IMR-90 (cell line): ENCODE results near the gene SPC25. TPM values are rescaled to one million over a fixed set of nuclear protein-coding genes. Genes with fewer than 3 reads are reported as not detected.

Experiments
- ATAC-seq: fragments of 200-7000 bp; cut with Tn5 transposase; 2 replicates; pipeline ENCODE4 v1.9.1; 2020; ENCODE audit warnings: low read depth, mild to moderate bottlenecking, moderate library complexity
- BruUV-seq: library from RNA; stranded (reverse); fragments of 400-500 nt; replicated peaks from 2 replicates; lab custom pipeline; 2021; lab: Mats Ljungman, UMichigan
- CTCF ChIA-PET: fragments of 300-600 bp; formaldehyde crosslinking; extraction: SDS; loops from one replicate; lab custom pipeline; 2021; ENCODE audit warnings: antibody characterized with exemption; lab: Yijun Ruan, JAX
- POLR2A ChIA-PET: fragments of 300-600 bp; sonication (Branson Sonifier 250); formaldehyde crosslinking; loops from one replicate; lab custom pipeline; 2022; ENCODE audit warnings: antibody characterized with exemption; ENCODE audit not compliant: unreplicated experiment; lab: Charles Lee
- DNase-seq: peaks from one replicate; pipeline ENCODE4 v3.0.0; 2013
- H2AFZ ChIP-seq: replicated peaks from 2 replicates; pipeline ENCODE3; 2013; ENCODE audit warnings: low read length, mild to moderate bottlenecking; ENCODE audit not compliant: poor library complexity
- H2AK5ac ChIP-seq: 2 replicates; pipeline ENCODE4 v1.6.1; 2013; ENCODE audit warnings: low read depth, low read length, inconsistent platforms
- H2AK9ac ChIP-seq: replicated peaks from 2 replicates; pipeline ENCODE3; 2013; ENCODE audit warnings: mild to moderate bottlenecking, low read depth, low read length, moderate library complexity; ENCODE audit not compliant: poor library complexity
- H2BK120ac ChIP-seq: 2 replicates; pipeline ENCODE4 v1.6.1; 2013; ENCODE audit warnings: low read depth, low read length, inconsistent platforms
- H2BK15ac ChIP-seq: 3 replicates; pipeline ENCODE4 v1.6.1; 2013; ENCODE audit warnings: low read depth, low read length, inconsistent platforms
- H2BK20ac ChIP-seq: 2 replicates; pipeline ENCODE4 v1.6.1; 2013; ENCODE audit warnings: low read depth, mild to moderate bottlenecking, inconsistent platforms, low read length, moderate library complexity
- H2BK5ac ChIP-seq: 2 replicates; pipeline ENCODE4 v1.6.1; 2013; ENCODE audit warnings: mild to moderate bottlenecking, low read depth, low read length, inconsistent platforms; ENCODE audit not compliant: poor library complexity, severe bottlenecking
- H3K14ac ChIP-seq: replicated peaks from 2 replicates; pipeline ENCODE4 v1.6.1; 2013; ENCODE audit warnings: low read depth, low read length, inconsistent platforms
- H3K18ac ChIP-seq: 2 replicates; pipeline ENCODE4 v1.6.1; 2013; ENCODE audit warnings: low read depth, low read length, control low read depth
- H3K23ac ChIP-seq: 2 replicates; pipeline ENCODE4 v1.6.1; 2013; ENCODE audit warnings: low read depth, low read length, inconsistent platforms
- H3K27ac ChIP-seq: 2 replicates; pipeline ENCODE4 v1.5.1; 2013; ENCODE audit warnings: mild to moderate bottlenecking, control low read depth, low read length; ENCODE audit not compliant: insufficient read depth
- H3K27me3 ChIP-seq: 2 replicates; pipeline ENCODE4 v1.6.1; 2013; ENCODE audit warnings: low read length; ENCODE audit not compliant: control insufficient read depth, insufficient read depth
- H3K36me3 ChIP-seq: 2 replicates; pipeline ENCODE4 v1.6.1; 2013; ENCODE audit warnings: low read length, mixed read lengths; ENCODE audit not compliant: control insufficient read depth, insufficient read depth
- H3K4ac ChIP-seq: 2 replicates; pipeline ENCODE4 v1.6.1; 2013; ENCODE audit warnings: low read depth, low read length, inconsistent platforms
- H3K4me1 ChIP-seq: 2 replicates; pipeline ENCODE4 v1.6.1; 2013; ENCODE audit warnings: low read length, mixed read lengths; ENCODE audit not compliant: control insufficient read depth, insufficient read depth
- H3K4me2 ChIP-seq: 2 replicates; pipeline ENCODE4 v1.6.1; 2013; ENCODE audit warnings: low read depth, mild to moderate bottlenecking, control low read depth, low read length, moderate library complexity
- H3K4me3 ChIP-seq: 2 replicates; pipeline ENCODE4 v1.5.1; 2013; ENCODE audit warnings: low read depth, mild to moderate bottlenecking, control low read depth, low read length, moderate library complexity; ENCODE audit not compliant: insufficient read depth
- H3K56ac ChIP-seq: 2 replicates; pipeline ENCODE4 v1.6.1; 2013; ENCODE audit warnings: low read length, inconsistent platforms; ENCODE audit not compliant: insufficient read depth; ENCODE audit errors: extremely low read depth
- H3K79me1 ChIP-seq, 2 experiments: 2 replicates each; pipeline ENCODE4 v1.6.1; 2013; ENCODE audit warnings: low read length in 2 of 2, inconsistent platforms in 1 of 2, low read depth in 1 of 2
- H3K9ac ChIP-seq: 2 replicates; pipeline ENCODE4 v1.6.1; 2013; ENCODE audit warnings: low read depth, low read length, control low read depth
- H3K9me1 ChIP-seq: 2 replicates; pipeline ENCODE4 v1.6.1; 2013; ENCODE audit warnings: low read length, inconsistent platforms; ENCODE audit not compliant: insufficient read depth
- H3K9me3 ChIP-seq: 2 replicates; pipeline ENCODE4 v1.6.1; 2013; ENCODE audit warnings: low read length; ENCODE audit not compliant: control insufficient read depth, insufficient read depth
- H4K20me1 ChIP-seq: 2 replicates; pipeline ENCODE4 v1.6.1; 2013; ENCODE audit warnings: low read length, inconsistent platforms; ENCODE audit not compliant: insufficient read depth
- H4K5ac ChIP-seq: 2 replicates; pipeline ENCODE4 v1.6.1; 2013; ENCODE audit warnings: mild to moderate bottlenecking, low read depth, low read length, control low read depth
- H4K8ac ChIP-seq, 2 experiments: 2 replicates each; pipeline ENCODE4 v1.6.1; 2013; ENCODE audit warnings: low read depth in 2 of 2, low read length in 2 of 2, control low read depth in 1 of 2, inconsistent platforms in 1 of 2
- H4K91ac ChIP-seq: 2 replicates; pipeline ENCODE4 v1.6.1; 2013; ENCODE audit warnings: low read depth, low read length, inconsistent platforms; ENCODE audit not compliant: insufficient read depth
- BHLHE40 ChIP-seq: fragments of 150-350 bp; IDR thresholded peaks from 2 replicates; pipeline ENCODE4 v1.6.1; 2016; ENCODE audit warnings: mild to moderate bottlenecking, low read depth, low read length
- CEBPB ChIP-seq: IDR thresholded peaks from 2 replicates; pipeline ENCODE4 v1.6.1; 2012; ENCODE audit warnings: low read depth, low read length, improper control_type of control experiment
- CTCF ChIP-seq: conservative IDR thresholded peaks from 2 replicates; pipeline ENCODE4 v1.5.1; 2012; ENCODE audit warnings: mild to moderate bottlenecking, low read depth, low read length, improper control_type of control experiment
- MAFK ChIP-seq: IDR thresholded peaks from 2 replicates; pipeline ENCODE4 v1.6.1; 2012; ENCODE audit warnings: low read depth, low read length, improper control_type of control experiment
- MAZ ChIP-seq: IDR thresholded peaks from 2 replicates; pipeline ENCODE4 v1.6.1; 2012; ENCODE audit warnings: low read depth, mild to moderate bottlenecking, low read length, improper control_type of control experiment, moderate library complexity, borderline replicate concordance
- POLR2A ChIP-seq: IDR thresholded peaks from 2 replicates; pipeline ENCODE4 v1.6.1; 2012; ENCODE audit warnings: mild to moderate bottlenecking, low read depth, low read length
- RAD21 ChIP-seq: IDR thresholded peaks from 2 replicates; pipeline ENCODE4 v1.6.1; 2012; ENCODE audit warnings: low read length, improper control_type of control experiment
- RCOR1 ChIP-seq: IDR thresholded peaks from 2 replicates; pipeline ENCODE4 v1.6.1; 2012; ENCODE audit warnings: mild to moderate bottlenecking, low read length, improper control_type of control experiment; ENCODE audit not compliant: insufficient replicate concordance
- SMC3 ChIP-seq: fragments of 150-350 bp; IDR thresholded peaks from 2 replicates; pipeline ENCODE4 v1.6.1; 2016; ENCODE audit warnings: low read depth, mild to moderate bottlenecking, antibody characterized with exemption, low read length, moderate library complexity
- WGBS, 2 experiments: methylation state at CpG; one replicate each; pipeline versions ENCODE4 v1.1.5 to v1.1.7; 2013; ENCODE audit warnings: missing lambda C conversion rate in 2 of 2; ENCODE audit not compliant: insufficient read length in 1 of 2; ENCODE audit errors: extremely low coverage in 2 of 2; 5-methylcytosine and 5-hydroxymethylcytosine counted together
- dilution Hi-C: fragments of 300-500 bp; cut with HindIII; formaldehyde crosslinking; loops from one replicate; pipeline ENCODE4 v1.14.3; 2018; ENCODE audit warnings: low sequenced_read_pairs; ENCODE audit not compliant: unreplicated experiment
- in situ Hi-C: fragments of 300-500 bp; cut with MboI; formaldehyde crosslinking; loops from 3 replicates; pipeline ENCODE4 v1.14.3; 2019; ENCODE audit warnings: low sequenced_read_pairs, inconsistent platforms, mixed read lengths
- intact Hi-C: fragments of 100-400 bp; cut with micrococcal nuclease; formaldehyde crosslinking; loops from 2 replicates; pipeline ENCODE4 v1.10.0; 2022
- polyA plus RNA-seq, 3 experiments: library from polyadenylated mRNA; depleted of rRNA; stranded (reverse); fragments of >200 nt; gene quantifications; 2 replicates each; pipeline ENCODE4 v1.2.3, GENCODE V29; 2012; ENCODE audit warnings: low replicate concordance in 1 of 3
- total RNA-seq: library from RNA; depleted of rRNA; stranded (reverse); fragments of >200 nt; gene quantifications from 2 replicates; pipeline ENCODE4 v1.2.3, GENCODE V29; 2012
- TF ChIP-seq, protein P1 (sequence below): fragments of 150-350 bp; IDR thresholded peaks from 2 replicates; pipeline ENCODE4 v1.6.1; 2016; ENCODE audit warnings: low read depth, mild to moderate bottlenecking, low read length, moderate library complexity, borderline replicate concordance

The SPC25 gene
- total and polyA plus RNA-seq, 2 of the 4 experiments (the other 2 are of a cell fraction): 2.0 to 7.1 TPM

DNA sequence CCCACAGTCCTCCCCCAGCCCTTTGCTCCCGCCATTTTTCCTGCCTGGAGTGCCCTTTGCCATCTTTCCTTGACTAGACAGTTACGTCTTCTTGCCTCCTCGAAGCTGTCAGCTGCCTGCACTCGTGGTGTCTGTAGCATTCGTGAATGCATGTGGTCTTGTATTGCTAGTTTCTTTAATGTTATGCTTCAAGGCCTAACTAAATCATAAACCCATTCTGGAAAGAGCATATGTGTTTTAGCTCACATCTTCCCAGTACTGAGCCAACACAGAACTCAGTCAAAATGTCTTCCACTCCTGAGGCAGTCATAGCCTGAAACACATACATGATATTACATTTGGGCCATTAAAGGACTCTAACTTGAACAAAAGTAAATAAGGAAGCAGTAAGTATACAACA, 35.6 kb downstream of the SPC25 start:
- TF ChIP-seq BHLHE40: no peak
- no peak for TF ChIP-seq CEBPB
- TF ChIP-seq RAD21: no peak
- no peak for TF ChIP-seq POLR2A
- no peak for TF ChIP-seq RCOR1
- TF ChIP-seq MAFK: no peak
- no peak for TF ChIP-seq MAZ
- TF ChIP-seq CTCF: no peak
- TF ChIP-seq, protein P1, sequence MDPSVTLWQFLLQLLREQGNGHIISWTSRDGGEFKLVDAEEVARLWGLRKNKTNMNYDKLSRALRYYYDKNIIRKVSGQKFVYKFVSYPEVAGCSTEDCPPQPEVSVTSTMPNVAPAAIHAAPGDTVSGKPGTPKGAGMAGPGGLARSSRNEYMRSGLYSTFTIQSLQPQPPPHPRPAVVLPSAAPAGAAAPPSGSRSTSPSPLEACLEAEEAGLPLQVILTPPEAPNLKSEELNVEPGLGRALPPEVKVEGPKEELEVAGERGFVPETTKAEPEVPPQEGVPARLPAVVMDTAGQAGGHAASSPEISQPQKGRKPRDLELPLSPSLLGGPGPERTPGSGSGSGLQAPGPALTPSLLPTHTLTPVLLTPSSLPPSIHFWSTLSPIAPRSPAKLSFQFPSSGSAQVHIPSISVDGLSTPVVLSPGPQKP: no peak
- no peak for TF ChIP-seq SMC3
- H2BK15ac ChIP-seq: no peak overlapping the region
- no CpG with 5 or more reads among the region's 5 CpGs for WGBS, 2 experiments
- no peak overlapping the region for H3K4me2 ChIP-seq
- H3K14ac ChIP-seq: no peak overlapping the region
- BruUV-seq: no TSS peak
- H3K56ac ChIP-seq: no peak overlapping the region
- no peak overlapping the region for H2BK120ac ChIP-seq
- ATAC-seq (no peak), DNase-seq (no peak)
- no peak overlapping the region for H4K91ac ChIP-seq
- H2AFZ ChIP-seq: no peak overlapping the region
- H3K27ac ChIP-seq: no peak overlapping the region
- no peaks in the 10 kb centered on the region for H3K9me3 ChIP-seq
- H4K20me1 ChIP-seq: no peaks in the 10 kb centered on the region
- no peak overlapping the region for H3K9ac ChIP-seq
- dilution Hi-C loops (no loop called here), in situ Hi-C loops (no loop called here), intact Hi-C loops (no loop called here)
- H3K4ac ChIP-seq: no peak overlapping the region
- peaks cover 1% of the 10 kb centered on the region; the same call in 1 of the 2 replicates for H3K4me1 ChIP-seq
- CTCF ChIA-PET: no interaction called here
- H4K5ac ChIP-seq: no peak overlapping the region
- no peaks in the 10 kb centered on the region for H3K79me1 ChIP-seq
- no peak overlapping the region for H2AK9ac ChIP-seq
- no peaks in the 10 kb centered on the region for H3K9me1 ChIP-seq
- H2AK5ac ChIP-seq: no peak overlapping the region
- no peaks in the 10 kb centered on the region for H3K27me3 ChIP-seq
- H3K36me3 ChIP-seq: no peaks in the 10 kb centered on the region
- POLR2A ChIA-PET: no interaction called here
- no peak overlapping the region for H3K18ac ChIP-seq
- no peak overlapping the region for H3K4me3 ChIP-seq
- no peak overlapping the region for H2BK5ac ChIP-seq
- no peak overlapping the region for H2BK20ac ChIP-seq
- no peak overlapping the region for H3K23ac ChIP-seq
- H4K8ac ChIP-seq: no peak overlapping the region
